ENCODE measurements around the gene MAGI2.
A peak's percentile ranks its signal among the peaks of the same experiment; 100 is the strongest.

MAGI2 gene

DNA sequence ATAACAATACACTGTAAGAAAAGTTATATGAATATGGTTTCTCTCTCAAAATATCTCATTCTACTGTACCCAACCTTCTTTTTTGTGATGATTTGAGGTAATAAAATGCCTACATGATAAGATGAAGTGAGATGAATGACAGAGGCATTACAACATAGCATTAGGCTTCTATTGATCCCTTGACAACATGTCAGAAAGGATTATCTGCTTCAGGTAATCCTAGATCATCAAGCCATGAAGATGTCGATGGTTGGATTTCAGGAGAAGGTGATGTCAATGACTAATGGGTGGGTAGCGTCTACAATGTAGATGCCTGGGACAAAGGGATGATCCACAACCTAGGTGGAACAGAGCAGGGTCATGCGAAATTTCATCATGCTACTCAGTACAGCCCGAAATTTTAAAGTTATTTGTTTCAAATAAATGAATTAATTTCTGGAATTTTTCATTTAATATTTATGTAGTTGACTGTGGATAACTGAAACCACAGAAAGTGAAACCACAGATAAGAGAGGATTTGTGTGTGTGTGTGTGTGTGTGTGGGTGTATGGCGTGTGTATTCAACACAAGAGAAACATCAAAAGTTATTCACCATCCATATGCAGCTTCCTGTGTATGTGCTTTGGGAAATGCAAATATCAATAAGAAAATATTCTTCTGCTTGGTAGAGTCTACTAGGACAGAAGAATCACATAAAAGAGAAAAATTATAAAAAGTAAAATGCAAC, 77.0 kb downstream of the MAGI2 start:
- DNase-seq (ENCODE audit: low spot score), result no peak

DNA sequence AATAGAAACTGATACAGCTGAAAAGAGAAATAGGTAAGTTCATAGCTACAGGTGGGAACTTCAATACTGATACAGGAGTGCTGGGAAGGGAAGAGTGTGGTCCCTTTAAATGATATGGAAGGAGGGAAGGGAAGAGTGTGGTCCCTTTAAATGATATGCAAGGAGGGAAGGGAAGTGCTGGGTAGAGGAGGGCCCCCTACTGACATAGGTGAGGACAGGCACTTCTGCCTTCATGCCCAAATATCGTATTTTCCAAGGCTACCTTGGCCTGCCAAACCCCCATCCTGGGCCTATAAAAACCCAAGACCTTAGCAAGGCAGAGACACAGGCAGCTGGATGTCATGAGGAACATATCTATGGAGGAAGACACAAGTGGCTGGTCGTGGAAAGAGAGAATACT, 92.3 kb downstream of the MAGI2 start:
- DNase-seq (ENCODE audit: low spot score), result no peak

DNA sequence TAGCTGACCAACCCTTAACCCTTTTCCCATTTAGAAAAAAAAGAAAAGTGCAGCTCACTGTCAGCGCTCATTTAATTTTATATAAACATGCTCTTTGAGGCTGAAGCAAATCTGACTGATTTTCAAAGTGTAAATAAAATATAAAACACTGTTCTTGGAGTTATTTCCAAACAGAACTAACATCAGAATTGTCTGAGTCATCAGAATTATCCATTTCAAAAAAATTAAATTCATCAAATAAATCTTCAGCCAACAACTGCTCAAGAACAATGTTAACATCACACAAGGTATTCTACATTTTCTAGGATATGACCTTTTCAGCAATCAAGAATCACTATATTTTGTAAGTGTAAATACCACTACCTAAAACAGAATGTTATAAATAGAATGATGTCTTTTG, 93.6 kb downstream of the MAGI2 start:
- no peak for DNase-seq (ENCODE audit: low spot score)

DNA sequence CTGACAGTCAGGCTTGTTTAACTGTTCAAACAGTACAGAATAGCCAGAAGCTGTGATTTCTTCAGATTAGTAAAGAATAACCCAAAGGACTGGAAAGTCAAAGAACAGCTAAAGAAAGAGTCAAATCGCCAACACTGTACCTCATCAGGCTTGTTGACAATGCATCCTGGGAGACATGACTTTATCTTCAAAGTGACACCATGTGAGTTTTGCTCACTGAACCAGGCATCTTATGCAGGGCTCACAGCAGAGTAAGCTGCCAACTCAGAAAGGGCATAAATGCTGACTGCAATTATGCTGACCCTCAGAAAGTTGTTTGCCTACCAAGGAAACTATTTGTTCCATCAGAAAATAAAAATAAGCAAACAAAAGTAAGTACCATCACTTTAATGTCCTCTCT, 96.4 kb downstream of the MAGI2 start:
- no peak for DNase-seq (ENCODE audit: low spot score)

DNA sequence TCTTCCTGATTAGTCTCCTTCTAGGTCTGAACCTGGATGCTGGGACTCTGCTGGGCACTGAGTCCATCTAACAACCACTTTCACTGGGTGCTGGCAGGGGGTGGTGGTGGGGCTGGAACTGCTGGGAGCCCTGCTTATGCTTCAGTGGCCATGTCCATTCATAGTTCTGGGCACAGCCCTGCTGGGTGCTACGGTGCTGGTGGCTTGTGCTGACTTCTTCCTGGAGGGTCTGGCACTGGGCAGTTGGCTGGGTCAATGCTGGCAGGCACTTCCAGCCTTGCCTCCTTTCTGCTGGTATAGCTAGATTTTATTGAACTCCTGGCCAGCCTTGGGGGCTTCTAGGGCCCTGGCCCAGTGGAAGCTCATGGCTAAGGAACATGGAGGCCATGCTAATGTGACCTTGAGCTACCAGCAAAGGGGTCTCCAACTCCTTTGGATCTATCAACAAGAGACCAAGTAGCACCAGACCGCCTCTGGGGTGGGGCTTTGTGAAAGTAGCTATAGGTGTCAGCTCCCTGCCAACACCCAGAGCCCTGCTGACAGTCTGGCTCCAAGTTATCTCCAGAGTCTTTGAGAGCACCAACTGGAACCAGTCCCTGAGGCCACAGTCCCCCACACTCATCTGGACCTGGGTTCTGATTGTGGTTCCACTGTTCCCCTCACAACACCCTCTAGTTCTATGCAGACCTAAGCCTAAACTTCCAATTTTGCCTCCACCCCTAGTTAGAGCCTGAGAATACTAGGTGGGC, 99.6 kb downstream of the MAGI2 start:
- DNase-seq (ENCODE audit: low spot score), result no peak

DNA sequence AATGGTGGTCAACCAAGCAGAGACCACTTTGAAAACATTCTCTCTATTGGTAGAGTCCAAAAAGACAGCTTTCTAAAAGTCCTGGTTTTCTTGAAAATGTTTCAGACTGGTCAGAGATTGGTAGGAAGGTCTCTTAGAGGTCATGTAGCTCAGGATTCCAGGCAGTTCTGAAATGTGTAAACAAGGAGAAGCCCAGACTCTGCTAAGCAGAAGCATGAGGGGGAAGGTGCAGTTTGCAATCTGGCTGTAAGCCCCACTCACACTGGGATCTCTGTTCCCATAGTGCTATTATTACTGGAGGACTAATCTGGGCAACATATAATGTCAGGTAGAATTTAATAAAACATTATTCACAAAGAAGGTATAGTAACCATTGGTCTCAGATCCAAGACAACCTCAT, 101.1 kb downstream of the MAGI2 start:
- DNase-seq (ENCODE audit: low spot score), result no peak

DNA sequence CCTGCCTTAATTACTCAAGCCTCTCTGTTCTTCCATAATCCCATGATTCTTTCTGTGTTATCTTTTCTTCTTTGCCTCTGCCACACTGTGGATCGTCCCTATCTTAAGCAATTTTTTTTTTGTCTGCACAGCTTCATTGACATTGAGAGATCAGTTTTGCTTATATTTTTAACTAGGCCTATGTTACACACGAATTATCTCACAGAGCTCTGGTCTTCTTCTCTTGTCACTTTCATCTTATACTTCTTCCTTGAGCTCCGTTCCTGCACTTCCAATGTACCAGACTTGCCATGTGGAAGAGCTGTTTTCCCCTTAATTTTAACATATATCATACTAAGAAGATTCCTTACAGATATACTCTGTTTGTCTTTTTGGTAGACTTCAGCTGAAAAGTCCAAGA, 106.1 kb downstream of the MAGI2 start:
- DNase-seq (ENCODE audit: low spot score), result peak; percentile 35

DNA sequence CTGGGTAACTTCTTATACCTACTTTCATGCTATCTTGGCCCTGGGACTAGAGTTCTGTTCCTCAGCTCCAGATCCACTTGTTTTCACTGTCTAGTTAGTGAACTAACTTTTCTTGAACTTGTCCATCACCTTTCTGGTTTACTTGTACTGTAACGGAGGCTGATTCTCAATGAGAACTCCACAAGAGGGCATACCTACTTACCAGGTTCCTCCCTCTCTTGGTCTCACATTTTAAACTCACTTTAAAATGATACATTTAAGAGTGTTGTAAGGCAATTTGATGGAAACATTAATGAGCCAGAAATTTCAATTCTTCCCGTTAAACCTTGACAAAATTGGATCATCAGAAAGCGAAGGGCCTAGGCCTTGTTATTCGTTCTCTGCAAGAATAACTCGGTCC, 111.6 kb downstream of the MAGI2 start:
- DNase-seq (ENCODE audit: low spot score), result no peak

DNA sequence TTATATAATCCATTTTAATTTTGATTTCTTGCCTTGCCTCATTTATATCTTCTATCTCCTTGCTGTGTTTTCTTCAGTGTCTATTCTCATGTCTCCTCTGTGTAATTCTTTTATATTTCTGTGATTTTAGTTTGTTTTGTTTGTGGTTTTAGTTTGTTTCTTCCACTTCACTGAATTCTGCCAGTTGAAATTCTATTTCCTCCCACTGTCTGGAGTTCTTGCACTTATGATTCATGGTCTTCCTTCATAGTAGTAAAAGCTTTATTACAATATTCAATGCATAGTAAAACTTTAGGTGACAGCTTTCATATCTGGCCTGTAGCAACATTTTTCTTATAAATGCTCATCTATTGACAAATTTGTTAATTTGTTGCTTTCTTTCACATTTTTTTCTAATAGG, 113.3 kb downstream of the MAGI2 start:
- no peak for DNase-seq (ENCODE audit: low spot score)

DNA sequence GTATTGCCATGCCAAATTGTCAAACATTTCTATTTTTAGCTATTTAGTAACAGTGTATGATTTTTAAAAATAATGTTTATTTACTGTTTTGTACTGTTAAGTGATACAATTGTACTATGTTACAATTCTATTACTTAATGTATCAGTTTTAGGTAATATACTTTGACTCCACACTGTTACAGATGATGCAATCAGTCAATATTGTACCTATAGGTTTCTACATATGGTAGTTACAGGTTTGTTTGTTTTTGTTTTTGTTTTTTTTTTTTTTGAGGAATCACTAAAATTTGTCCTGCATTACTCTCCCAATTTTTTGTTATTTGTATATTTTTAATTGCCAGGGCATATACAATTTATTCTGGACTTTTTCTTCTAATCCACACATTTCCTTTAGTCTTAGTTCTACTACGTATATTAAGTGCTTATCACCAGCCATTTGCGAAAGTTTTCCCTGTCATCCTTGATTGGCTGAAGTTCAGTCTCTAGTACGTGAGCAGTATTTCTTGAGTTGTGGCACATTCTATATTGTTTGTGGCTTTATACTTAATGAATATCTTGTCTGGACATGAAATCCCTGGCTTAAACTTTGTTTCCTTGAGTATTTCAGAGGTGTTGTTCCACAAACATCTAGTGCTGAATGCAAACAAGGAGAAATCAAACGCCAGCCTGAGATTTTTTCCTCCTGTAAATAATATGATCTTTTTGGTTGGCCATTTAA, 114.1 kb downstream of the MAGI2 start:
- DNase-seq (ENCODE audit: low spot score), result no peak

DNA sequence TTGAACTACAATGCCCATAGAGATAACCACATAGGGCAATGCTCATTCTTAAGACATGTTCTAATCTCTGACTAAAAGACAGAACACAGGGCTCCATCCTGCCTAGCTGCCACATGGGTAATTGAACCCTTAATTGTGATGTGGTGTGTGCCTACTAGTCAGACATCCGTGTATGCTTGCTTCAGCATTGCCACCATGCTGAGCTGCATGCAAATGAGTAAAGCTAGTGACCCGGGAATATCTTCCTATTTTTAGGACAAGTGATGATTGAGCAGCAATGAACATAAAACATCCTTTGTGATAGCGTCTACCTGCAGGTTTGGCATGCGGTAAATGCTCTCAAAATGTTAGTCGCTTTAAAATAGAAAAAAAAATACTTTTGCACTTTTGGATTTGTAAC, 115.8 kb downstream of the MAGI2 start:
- DNase-seq (ENCODE audit: low spot score), result no peak

DNA sequence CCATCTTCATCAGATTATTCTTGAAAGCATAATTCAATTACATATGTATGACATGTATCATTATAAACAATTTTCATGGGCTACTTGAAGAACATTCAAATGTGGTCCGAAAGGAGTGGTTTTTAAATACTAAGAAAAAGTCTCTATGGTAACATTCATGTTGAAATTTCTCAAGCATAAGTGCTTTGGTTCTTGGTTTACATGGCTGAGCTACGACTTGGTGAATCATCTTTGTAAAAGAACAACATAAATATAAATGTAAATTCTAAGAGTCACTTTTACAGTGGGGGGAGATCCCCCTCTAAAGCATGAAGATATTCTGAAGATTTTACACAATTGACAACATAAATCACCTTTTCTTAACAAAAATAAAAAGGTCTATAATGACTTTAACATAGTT, 118.6 kb downstream of the MAGI2 start:
- DNase-seq (ENCODE audit: low spot score), result no peak

DNA sequence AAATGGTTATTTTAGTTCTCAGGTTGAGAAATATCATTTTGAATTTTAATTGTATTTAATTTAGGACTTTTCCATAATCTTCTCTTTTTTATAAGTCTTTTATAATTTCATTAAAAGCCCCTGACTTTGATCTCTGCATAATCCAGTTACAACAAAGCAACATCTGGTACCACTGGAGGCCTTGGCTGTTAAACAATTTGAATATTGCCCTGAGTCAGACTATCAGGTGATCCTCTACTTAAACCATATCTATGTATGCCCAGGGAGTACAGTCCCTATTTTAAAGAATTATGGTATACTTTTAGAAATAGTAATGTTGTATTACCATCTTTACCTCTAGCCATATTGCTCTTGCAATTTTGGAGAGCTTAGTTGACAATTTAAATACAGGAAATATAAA, 119.1 kb downstream of the MAGI2 start:
- no peak for DNase-seq (ENCODE audit: low spot score)

DNA sequence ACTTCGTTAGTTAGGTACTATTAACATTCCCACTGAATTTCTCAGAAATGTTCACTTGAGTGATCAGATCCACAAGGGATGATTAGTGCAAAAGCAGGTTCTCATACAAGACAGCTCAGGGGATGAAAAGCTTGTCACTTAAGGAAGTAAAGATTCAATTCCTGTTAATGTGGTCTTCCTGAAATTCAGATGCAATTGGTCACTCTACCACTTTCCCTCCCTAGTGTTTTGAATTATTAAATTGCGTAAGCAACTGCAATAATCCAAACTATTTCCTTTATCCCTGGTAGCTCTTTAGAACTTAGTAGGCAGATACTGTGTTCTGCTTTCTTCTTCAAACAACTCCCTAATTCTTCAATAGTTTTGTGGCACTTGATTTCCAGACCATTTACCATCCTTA, 121.4 kb downstream of the MAGI2 start:
- no peak for DNase-seq (ENCODE audit: low spot score)

DNA sequence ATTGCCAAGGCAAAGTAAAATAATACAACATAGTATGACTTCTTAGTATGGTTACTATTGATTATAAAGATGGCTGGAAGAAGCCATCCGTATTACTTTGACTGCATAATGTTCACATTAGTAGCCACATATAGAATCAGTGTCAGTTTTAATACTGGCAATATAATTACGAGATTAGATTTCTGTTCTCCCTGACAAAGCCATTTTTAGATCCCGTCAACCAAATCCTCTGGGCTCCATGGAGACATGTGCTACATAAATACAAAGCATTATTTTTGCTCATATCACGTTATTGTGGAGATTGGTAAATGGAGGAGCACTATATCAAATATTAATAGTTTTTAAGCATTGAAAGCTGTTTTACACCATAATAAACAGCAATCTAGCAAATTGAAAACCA, 124.0 kb downstream of the MAGI2 start:
- no peak for DNase-seq (ENCODE audit: low spot score)

DNA sequence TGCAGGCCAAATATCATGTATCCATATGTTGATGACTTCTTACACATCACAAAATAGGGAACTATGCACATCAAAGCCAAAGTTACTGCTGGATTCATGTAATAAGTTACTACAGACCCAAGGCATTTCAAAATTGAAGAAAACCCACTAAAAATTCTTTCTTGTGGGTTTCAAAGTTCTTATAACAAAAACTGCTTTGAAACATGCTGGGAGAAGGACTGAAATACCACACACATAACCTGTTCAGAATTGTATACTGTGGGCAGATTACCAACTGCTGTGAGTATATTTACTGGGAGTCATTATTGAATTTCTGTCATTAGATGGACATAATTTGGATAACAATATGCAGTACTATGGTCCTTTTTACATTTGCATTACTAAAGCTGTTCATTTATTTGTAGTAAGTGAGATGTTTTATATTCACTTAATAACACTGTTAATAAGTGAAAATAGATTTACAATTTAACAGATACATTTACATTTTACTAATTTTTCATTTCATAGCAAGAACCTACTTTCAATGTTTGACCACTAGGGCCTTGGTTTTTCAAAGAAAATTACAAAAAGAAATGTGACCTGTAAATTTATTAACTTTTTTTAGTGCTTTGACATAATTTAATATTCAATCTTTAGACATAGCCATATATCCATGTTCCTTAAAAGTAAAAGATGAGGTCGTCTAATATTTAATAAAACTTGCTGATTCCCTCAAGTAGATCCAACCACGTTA, 132.6 kb downstream of the MAGI2 start:
- no peak for DNase-seq (ENCODE audit: low spot score)

DNA sequence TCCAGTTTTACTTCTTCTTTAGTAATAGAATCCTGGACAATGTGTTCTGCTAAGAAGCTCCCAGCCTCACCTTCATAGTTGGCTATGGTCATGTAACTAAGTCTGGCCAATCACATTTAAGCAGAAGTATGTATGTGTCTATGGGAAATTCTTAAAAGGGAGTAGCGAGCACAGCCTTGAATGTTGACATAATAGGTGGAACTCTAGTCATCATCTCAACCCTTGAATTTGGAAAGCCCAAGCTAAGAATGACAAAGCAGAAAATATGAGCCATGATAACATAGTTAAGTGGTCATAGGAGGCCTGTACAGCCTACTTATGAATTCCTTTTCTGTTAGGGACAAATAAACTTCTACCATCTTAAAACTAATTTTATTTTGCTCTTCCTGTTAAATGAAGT, 134.1 kb downstream of the MAGI2 start:
- DNase-seq (ENCODE audit: low spot score), result no peak

DNA sequence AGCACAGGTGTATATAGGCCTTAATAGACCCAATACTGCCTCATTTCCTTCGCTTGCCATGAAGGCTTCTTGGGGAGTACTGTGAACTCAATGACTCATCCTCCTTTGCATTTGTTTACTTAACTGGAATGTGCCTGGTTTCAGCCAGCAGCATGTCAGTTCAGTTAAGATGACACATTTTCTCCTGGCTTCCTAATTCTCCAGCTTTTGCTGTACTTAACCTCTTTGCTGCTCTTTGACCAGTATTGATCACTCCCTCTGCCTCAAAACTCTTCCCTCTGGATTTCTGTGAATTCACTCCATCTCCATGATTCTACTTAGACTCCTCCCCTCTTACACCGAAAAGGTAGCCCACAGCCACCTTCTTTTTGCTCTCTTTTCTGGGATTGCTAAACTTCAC, 135.7 kb downstream of the MAGI2 start:
- no peak for DNase-seq (ENCODE audit: low spot score)

DNA sequence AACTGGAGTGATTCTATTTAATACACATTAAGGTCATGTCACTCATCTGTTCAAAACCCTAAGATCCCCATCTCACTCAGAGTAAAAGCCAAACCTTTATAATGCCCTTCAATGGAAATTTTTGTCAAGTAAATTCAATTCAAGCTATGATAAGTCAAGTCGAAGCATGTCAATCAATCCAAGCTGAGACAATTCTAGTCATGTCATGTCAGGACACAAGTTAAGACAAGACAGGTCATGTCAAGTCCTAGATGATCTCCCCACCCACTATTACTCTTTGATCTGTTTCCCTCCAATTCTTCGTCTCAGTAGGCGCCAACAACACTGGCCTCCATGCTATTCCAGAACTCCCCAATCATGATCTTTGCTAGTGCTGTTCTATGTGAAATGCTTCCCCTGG, 141.4 kb downstream of the MAGI2 start:
- peak; percentile 20 for DNase-seq (ENCODE audit: low spot score)

DNA sequence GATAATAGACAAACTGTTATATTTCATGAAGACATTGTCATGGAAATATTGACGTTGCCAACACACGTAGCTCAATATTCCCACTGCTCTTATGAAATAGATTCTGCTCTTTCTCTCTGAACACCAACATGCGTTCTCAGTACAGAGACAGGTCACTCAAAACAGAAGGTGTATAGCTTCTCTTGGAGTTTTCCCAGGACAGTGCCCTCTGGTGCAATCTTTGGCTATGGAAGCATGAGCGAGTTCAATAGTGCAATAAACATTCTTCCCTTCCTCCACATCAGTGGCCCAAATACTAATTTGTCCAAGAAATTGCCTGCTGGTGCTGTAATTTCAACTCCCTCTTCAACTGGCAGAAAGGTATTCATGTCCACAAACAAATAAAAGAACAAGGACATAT, 145.3 kb downstream of the MAGI2 start:
- DNase-seq (ENCODE audit: low spot score), result no peak

DNA sequence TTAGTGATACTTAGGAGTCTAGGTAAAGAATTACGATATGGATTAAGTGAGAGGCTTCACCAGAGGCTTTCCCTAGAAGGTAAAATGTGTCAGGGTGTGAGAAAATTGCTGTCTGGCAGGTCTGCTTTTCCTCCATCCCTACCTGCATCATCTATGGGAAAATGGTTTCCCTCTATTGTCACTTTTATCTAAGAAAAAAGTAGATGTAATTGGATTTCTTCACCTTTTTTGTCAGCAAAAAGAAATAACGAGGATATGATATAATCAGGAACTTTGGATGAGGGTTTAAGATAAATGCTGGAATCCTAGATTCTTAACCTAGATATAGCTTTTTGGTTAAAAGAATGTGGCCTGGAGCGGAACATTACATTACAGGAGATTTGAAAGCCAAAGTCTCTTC, 146.1 kb downstream of the MAGI2 start:
- no peak for DNase-seq (ENCODE audit: low spot score)

DNA sequence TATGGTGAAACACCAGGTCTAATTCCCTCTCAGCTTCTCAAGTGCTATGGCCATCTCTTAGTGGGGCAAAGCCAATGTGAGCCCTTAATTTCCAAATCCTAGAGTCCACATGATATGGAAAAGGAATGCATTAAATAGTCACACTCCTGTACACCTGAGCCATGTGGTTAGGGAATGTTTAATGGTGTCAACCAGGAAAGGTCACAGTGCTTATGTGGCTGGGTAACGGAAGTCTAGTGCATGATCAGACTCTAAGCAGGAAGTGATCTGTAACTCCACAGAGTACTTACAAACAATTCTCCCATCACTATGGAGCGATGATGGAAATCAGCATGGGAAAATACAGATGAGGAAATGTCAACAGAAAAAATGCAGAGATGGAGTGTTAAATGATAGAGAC, 148.8 kb downstream of the MAGI2 start:
- no peak for DNase-seq (ENCODE audit: low spot score)
